Measurements from ENCODE around the gene ASTN2. TPM values are rescaled to one million over a fixed set of nuclear protein-coding genes. Genes with fewer than 3 reads are reported as not detected.

Gene ASTN2
- polyA plus RNA-seq, 1 donor from 2014 or later: 6.8 TPM

DNA sequence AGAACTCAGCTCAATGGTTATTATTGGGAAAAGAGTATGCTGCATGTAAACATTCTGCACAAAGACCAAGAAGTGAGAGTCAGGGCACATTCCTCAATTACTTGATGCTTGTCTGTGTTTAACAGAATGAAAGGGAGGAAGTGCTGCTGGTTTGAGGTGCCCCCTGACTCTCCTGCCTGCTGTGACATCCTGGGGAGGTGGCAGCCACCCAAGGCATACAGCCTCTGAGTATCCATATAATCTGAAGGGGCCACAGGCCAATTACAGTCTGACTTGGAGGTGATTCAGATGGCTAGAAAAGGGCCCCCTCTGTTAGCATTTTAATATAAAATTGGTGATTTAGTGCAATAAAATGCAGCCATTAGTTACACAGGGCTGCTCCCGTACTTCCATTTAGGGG lies 313.8 kb downstream of the ASTN2 start:
- no peaks in the 10 kb centered on the region for H3K9me3 ChIP-seq (ENCODE audit: low read length)
- no peak overlapping the region for H3K27ac ChIP-seq (ENCODE audit: low read length)
- no peaks in the 10 kb centered on the region for H3F3A ChIP-seq (ENCODE audit: insufficient read depth, low read length, poor library complexity, severe bottlenecking)
- H3K4me2 ChIP-seq (ENCODE audit: low read length): no peak overlapping the region
- H3K36me3 ChIP-seq (ENCODE audit: insufficient read depth, low read length): no peaks in the 10 kb centered on the region
- H3K79me2 ChIP-seq (replicated peaks; ENCODE audit: insufficient read depth, low read length): no peaks in the 10 kb centered on the region
- no peak overlapping the region for H2AFZ ChIP-seq (ENCODE audit: low read depth, low read length)
- no peaks in the 10 kb centered on the region for H4K20me1 ChIP-seq (ENCODE audit: insufficient read depth)
- TF ChIP-seq, protein P1, sequence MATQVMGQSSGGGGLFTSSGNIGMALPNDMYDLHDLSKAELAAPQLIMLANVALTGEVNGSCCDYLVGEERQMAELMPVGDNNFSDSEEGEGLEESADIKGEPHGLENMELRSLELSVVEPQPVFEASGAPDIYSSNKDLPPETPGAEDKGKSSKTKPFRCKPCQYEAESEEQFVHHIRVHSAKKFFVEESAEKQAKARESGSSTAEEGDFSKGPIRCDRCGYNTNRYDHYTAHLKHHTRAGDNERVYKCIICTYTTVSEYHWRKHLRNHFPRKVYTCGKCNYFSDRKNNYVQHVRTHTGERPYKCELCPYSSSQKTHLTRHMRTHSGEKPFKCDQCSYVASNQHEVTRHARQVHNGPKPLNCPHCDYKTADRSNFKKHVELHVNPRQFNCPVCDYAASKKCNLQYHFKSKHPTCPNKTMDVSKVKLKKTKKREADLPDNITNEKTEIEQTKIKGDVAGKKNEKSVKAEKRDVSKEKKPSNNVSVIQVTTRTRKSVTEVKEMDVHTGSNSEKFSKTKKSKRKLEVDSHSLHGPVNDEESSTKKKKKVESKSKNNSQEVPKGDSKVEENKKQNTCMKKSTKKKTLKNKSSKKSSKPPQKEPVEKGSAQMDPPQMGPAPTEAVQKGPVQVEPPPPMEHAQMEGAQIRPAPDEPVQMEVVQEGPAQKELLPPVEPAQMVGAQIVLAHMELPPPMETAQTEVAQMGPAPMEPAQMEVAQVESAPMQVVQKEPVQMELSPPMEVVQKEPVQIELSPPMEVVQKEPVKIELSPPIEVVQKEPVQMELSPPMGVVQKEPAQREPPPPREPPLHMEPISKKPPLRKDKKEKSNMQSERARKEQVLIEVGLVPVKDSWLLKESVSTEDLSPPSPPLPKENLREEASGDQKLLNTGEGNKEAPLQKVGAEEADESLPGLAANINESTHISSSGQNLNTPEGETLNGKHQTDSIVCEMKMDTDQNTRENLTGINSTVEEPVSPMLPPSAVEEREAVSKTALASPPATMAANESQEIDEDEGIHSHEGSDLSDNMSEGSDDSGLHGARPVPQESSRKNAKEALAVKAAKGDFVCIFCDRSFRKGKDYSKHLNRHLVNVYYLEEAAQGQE (IDR thresholded peaks at IDR 0.05; ENCODE audit: borderline replicate concordance): no peak
- TF ChIP-seq TAF1 (IDR thresholded peaks at IDR 0.05; ENCODE audit: low read depth) (no peak), EP300 (conservative IDR thresholded peaks at IDR 0.05; ENCODE audit: poor library complexity, severe bottlenecking) (no peak), EZH2 (IDR thresholded peaks at IDR 0.05; ENCODE audit: borderline replicate concordance, insufficient read depth, low read length, poor library complexity, severe bottlenecking) (no peak), POLR2AphosphoS5 (IDR thresholded peaks at IDR 0.05) (no peak), MXI1 (conservative IDR thresholded peaks at IDR 0.05; ENCODE audit: poor library complexity, severe bottlenecking) (no peak), SMC3 (conservative IDR thresholded peaks at IDR 0.05; ENCODE audit: poor library complexity) (no peak), RAD21 (conservative IDR thresholded peaks at IDR 0.05) (no peak)
- TF ChIP-seq, protein P2, sequence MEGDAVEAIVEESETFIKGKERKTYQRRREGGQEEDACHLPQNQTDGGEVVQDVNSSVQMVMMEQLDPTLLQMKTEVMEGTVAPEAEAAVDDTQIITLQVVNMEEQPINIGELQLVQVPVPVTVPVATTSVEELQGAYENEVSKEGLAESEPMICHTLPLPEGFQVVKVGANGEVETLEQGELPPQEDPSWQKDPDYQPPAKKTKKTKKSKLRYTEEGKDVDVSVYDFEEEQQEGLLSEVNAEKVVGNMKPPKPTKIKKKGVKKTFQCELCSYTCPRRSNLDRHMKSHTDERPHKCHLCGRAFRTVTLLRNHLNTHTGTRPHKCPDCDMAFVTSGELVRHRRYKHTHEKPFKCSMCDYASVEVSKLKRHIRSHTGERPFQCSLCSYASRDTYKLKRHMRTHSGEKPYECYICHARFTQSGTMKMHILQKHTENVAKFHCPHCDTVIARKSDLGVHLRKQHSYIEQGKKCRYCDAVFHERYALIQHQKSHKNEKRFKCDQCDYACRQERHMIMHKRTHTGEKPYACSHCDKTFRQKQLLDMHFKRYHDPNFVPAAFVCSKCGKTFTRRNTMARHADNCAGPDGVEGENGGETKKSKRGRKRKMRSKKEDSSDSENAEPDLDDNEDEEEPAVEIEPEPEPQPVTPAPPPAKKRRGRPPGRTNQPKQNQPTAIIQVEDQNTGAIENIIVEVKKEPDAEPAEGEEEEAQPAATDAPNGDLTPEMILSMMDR (IDR thresholded peaks at IDR 0.05; ENCODE audit: poor library complexity, severe bottlenecking): no peak
- no peaks in the 10 kb centered on the region for H3K27me3 ChIP-seq (ENCODE audit: insufficient read depth, low read depth, low read length)
- H3K9ac ChIP-seq (ENCODE audit: low read length): no peak overlapping the region
- H3K4me3 ChIP-seq (ENCODE audit: low read length): no peak overlapping the region
- no peaks in the 10 kb centered on the region for H3K9me2 ChIP-seq (ENCODE audit: insufficient read depth, low read length)

DNA sequence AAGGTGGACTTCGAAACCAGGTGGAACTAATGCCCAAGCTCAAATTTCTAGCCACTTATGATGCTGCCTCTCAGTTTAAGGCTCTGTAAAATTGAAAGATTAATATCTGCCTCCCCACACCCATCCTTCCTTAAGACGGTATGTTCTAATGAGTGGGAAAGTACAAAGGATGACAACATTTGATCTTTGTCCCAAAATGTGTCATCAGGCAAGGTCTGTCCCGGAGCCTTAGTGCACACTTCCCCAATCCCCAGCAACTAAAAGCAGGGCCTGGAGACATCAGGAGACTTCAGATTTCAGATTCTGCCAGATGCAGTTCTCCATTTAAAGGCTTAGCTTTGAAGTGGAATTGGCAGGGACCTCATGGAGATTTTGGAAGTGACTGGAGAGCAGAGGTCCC lies 316.5 kb downstream of the ASTN2 start:
- H3K79me2 ChIP-seq (replicated peaks; ENCODE audit: insufficient read depth, low read length): no peaks in the 10 kb centered on the region
- no peaks in the 10 kb centered on the region for H3K36me3 ChIP-seq (ENCODE audit: insufficient read depth, low read length)
- no peaks in the 10 kb centered on the region for H3K27me3 ChIP-seq (ENCODE audit: insufficient read depth, low read depth, low read length)
- H3K4me2 ChIP-seq (ENCODE audit: low read length): no peak overlapping the region
- H2AFZ ChIP-seq (ENCODE audit: low read depth, low read length): no peak overlapping the region
- H3F3A ChIP-seq (ENCODE audit: insufficient read depth, low read length, poor library complexity, severe bottlenecking): no peaks in the 10 kb centered on the region
- no peak overlapping the region for H3K4me3 ChIP-seq (ENCODE audit: low read length)
- H4K20me1 ChIP-seq (ENCODE audit: insufficient read depth): no peaks in the 10 kb centered on the region
- H3K27ac ChIP-seq (ENCODE audit: low read length): no peak overlapping the region
- H3K9me3 ChIP-seq (ENCODE audit: low read length): no peaks in the 10 kb centered on the region
- no peak overlapping the region for H3K9ac ChIP-seq (ENCODE audit: low read length)
- TF ChIP-seq POLR2AphosphoS5 (IDR thresholded peaks at IDR 0.05): no peak
- TF ChIP-seq EZH2 (IDR thresholded peaks at IDR 0.05; ENCODE audit: borderline replicate concordance, insufficient read depth, low read length, poor library complexity, severe bottlenecking): no peak
- no peak for TF ChIP-seq RAD21 (conservative IDR thresholded peaks at IDR 0.05)
- no peak for TF ChIP-seq EP300 (conservative IDR thresholded peaks at IDR 0.05; ENCODE audit: poor library complexity, severe bottlenecking)
- TF ChIP-seq TAF1 (IDR thresholded peaks at IDR 0.05; ENCODE audit: low read depth): no peak
- no peaks in the 10 kb centered on the region for H3K9me2 ChIP-seq (ENCODE audit: insufficient read depth, low read length)
